DMS114 treated with DMSO at 0.1 percent for 48 hours (cell line): Measurements from ENCODE around the gene MINK1.
"Not testable (repeated sequence)": the region's sequence is repeated elsewhere in the genome, so short reads cannot be mapped to it uniquely, and the experiment has no call there.

Source experiments
- DNase-seq: peaks from one replicate; lab custom pipeline; 2025; ENCODE audit not compliant: unreplicated experiment; lab: John Stamatoyannopoulos, UW

MINK1 gene

GRCh38 chr17:4867535-4867934, 34.4 kb downstream of the MINK1 start:
- DNase-seq: not testable (repeated sequence)

DNA sequence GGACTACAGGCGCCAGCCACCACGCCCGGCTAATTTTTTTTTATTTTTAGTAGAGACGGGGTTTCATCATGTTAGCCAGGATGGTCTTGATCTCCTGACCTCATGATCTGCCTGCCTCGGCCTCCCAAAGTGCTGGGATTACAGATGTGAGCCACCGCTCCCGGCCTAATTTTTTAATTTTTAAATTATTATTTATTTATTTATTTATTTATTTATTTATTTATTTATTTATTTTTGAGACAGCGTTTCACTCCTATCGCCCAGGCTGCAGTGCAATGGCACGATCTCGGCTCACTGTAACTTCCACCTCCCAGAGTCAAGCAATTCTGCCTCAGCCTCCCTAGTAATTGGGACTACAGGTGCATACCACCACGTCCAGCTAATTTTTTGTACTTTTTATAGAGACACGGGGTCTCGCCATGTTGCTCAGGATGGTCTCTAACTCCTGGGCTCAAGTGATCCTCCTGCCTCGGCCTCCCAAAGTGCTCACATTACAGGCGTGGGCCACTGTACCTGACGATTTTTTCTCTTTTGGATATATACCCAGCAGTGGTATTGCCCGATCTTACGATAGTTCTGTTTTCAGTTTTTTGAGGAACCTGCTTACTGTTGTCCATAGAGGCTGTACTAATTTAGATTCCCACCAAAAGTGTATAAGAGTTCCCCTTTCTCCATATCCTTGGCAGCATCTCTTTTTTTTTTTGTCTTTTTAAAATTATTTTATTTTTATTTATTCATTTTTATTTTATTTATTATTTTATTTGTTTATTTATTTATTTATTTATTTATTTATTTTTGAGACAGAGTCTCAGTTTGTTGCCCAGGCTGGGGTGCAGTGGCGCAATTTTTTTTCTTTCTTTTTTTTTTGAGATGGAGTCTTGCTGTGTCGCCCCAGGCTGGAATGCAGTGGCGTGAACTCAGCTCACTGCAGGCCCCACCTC, 36.2 kb downstream of the MINK1 start:
- DNase-seq: not testable (repeated sequence)

DNA sequence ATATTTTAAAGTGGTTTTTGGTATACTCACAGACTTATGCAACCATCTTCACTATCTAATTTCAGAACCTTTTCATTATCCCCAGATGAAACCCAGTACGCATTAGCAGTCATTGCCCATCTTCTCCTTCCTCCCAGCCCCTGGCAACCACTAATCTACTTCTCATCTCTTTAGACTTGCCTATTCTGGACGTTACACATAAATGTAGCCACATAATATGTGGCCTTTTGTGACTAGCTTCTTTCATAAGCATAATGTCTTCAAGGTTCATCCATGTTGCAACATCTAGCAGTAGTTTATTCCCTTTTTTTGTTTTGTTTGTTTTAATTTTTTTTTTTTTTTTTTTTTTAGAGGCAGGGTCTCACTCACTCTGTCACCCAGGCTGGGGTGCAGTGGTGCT, 37.7 kb downstream of the MINK1 start:
- DNase-seq: no peak

- DNase-seq: no peak
These were observed 39.6 kb downstream of the MINK1 start for GRCh38 chr17:4872786-4873185.

- DNase-seq: no peak
These were observed 43.9 kb downstream of the MINK1 start for GRCh38 chr17:4877089-4877488.

- no peak for DNase-seq
These were observed 46.5 kb downstream of the MINK1 start for GRCh38 chr17:4879601-4880000.

- no peak for DNase-seq
These were observed 47.7 kb downstream of the MINK1 start for GRCh38 chr17:4880857-4881256.

GRCh38 chr17:4881761-4882555, 48.8 kb downstream of the MINK1 start:
- no peak for DNase-seq

GRCh38 chr17:4884489-4884888, 51.3 kb downstream of the MINK1 start:
- DNase-seq: no peak

- DNase-seq: no peak
These were observed 53.7 kb downstream of the MINK1 start for GRCh38 chr17:4886830-4887229.

GRCh38 chr17:4887581-4887980, 54.4 kb downstream of the MINK1 start:
- no peak for DNase-seq

- no peak for DNase-seq
These were observed 58.6 kb downstream of the MINK1 start for GRCh38 chr17:4891411-4892410.

DNA sequence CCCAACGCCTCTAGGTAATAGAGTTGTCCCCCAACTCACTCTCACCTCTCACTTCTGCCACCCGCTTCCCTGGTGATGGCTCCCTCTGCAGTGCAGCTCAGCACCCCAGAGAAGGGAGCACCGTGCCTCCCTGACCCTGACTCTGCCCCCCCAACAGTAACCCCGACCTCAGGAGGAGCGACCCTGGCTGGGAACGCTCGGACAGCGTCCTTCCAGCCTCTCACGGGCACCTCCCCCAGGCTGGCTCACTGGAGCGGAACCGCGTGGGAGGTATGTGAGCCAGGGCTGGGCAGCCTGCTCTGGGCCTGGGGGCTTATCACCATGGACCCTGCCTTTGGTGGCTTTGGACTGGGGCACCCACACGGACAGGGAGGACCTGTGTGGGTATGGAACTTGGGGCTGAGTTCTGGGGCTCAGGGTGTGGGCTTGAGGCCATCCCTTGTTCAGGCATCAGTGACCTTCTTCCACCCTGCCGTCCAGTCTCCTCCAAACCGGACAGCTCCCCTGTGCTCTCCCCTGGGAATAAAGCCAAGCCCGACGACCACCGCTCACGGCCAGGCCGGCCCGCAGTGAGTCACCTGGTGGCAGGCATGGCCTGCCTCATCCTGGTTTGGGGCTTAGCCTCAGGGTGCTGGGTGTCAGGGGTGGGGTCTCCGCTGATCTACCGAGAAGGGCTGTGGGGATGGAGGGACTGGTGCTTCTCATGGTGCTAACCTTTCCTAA, 59.5 kb downstream of the MINK1 start:
- no peak for DNase-seq

- no peak for DNase-seq
These were observed 60.1 kb downstream of the MINK1 start for GRCh38 chr17:4893272-4893671.

DNA sequence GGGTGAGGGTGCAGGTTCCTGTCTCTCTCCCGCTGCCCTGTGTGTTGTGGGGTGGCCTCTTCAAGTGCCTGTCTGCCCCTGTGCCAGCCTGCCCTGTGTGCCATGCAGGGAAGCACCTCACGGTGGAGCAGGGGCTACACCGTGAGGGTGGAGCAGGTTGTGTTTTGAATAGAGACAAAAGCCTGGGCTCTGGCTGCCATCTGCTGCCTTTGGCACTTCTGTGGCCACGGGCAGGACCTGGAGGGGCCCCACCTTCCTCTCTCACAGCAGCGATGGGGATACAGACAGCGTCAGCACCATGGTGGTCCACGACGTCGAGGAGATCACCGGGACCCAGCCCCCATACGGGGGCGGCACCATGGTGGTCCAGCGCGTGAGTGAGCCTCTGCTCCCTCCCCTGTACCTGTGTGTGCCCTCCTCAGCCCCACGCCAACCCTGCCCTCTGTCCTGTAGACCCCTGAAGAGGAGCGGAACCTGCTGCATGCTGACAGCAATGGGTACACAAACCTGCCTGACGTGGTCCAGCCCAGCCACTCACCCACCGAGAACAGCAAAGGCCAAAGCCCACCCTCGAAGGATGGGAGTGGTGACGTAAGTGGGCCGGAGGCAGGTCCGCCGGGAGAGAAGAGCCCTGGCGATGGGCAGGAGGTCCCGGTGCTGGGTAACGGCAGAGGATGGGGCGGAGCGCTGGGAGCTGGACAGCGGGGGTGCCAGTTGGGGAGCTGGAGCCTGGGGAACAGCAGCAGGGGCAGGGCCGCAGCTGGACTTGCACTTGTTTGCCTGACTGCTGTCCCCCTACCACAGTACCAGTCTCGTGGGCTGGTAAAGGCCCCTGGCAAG, 60.8 kb downstream of the MINK1 start:
- DNase-seq: no peak

DNA sequence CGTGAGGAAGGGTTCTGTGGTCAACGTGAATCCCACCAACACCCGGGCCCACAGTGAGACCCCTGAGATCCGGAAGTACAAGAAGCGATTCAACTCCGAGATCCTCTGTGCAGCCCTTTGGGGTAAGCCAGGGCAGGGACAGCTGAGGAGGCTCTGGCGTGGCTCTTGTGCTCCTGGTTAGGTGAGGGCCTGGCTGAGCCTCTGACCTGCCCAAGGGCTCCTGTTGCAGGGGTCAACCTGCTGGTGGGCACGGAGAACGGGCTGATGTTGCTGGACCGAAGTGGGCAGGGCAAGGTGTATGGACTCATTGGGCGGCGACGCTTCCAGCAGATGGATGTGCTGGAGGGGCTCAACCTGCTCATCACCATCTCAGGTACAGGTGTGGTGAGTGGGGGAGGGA, 62.0 kb downstream of the MINK1 start:
- no peak for DNase-seq

- DNase-seq: no peak
These were observed 62.7 kb downstream of the MINK1 start for GRCh38 chr17:4895657-4896331.

GRCh38 chr17:4896332-4897197, 63.4 kb downstream of the MINK1 start:
- DNase-seq: no peak
